Limb (tissue), 2 donors: ENCODE results near the gene HOXB6.

Source experiments
- DNase-seq, 2 donors: peaks; one replicate each; pipeline ENCODE4 v3.0.0-alpha.2; 2016; ENCODE audit errors: extremely low spot score in 2 of 2

HOXB6 gene

DNA sequence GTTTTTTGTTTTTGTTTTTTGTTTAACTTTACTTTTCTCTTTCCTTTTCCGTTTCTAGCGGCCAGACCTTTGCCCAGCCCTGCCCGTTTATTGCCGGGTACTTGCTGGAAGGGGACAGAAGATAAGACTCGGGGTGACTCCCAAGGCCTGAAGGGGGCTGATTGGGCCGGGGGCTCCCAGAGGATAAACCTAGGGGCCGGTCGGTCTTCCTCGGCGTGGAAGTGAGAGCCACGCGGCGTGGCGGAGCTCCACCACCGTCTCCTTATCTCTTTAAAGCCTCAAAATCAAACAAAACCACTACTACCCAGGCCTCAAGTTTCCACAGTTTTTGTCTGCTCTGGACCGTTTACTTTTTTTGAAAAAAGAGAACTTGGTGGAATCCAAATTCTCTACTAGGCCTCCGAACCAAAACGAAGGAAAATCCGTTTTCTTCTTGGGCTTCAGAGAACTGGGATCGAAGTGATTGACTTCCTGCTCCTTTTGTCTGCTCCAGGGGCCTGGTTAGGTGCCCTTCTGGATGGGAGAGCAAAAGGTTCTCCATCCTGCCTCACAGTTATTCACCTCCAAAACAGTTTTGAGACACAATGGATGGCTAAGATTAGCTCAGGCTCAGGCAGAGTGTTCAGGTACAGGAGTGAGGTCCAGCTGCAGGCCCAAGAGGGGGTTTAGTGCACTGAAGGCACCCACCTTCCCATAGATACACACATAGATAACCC lies 29.9 kb upstream of the HOXB6 start:
- DNase-seq: no peak

DNA sequence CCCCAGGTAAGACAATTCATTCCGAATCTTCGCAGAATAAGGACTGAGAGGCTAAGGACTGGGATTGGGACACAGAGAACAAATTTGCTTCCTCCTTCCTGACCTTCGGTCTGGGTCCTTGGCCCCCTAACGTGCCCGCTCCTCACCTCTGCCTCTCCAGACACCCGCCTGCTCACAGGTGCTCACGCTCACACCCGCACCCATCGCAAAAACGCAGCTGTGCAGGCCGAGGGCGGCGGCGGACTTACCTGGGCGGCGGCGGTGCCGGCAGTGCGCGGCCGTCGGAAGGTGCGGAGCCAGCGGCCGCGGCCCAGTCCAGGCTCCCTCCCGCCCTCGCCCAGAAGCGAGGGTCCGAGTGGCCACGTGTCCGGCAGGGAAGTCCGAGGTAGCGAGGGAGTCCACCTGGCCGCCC lies 28.5 kb upstream of the HOXB6 start:
- DNase-seq: peak in 1 of 2 donors; percentile 42

DNA sequence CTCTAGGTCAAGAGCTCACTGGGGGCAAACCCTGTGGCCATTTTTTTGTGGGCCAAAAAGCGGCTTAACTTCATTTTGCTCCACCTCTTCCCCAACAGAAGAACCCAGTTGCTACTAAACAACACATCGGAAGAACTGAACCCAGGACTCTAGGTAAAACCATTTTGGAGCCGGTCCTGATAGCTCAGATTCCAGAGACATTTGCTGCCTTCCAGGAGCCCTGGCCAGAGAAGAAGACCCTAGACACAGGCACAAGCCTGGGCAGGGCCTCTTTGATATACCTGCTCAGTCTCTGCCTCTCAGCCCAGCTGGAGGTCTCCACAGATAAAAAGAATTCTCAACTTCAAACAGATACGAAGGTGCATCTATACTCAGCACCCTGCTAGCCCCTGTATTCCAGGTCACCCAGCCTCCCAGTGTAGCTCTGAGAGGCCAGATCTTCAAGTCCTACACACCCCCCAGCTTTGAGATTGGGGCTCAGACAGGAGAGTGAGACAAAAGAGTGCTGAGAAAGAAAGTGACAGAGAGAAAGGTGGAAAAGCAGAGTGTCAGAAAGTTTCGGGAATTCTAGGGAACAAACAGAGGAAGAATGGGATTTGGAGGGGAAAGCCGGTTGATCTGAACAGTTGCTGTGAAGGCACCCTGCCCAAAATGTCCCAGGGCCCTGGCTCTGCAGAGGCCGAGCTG lies 27.9 kb upstream of the HOXB6 start:
- no peak for DNase-seq

DNA sequence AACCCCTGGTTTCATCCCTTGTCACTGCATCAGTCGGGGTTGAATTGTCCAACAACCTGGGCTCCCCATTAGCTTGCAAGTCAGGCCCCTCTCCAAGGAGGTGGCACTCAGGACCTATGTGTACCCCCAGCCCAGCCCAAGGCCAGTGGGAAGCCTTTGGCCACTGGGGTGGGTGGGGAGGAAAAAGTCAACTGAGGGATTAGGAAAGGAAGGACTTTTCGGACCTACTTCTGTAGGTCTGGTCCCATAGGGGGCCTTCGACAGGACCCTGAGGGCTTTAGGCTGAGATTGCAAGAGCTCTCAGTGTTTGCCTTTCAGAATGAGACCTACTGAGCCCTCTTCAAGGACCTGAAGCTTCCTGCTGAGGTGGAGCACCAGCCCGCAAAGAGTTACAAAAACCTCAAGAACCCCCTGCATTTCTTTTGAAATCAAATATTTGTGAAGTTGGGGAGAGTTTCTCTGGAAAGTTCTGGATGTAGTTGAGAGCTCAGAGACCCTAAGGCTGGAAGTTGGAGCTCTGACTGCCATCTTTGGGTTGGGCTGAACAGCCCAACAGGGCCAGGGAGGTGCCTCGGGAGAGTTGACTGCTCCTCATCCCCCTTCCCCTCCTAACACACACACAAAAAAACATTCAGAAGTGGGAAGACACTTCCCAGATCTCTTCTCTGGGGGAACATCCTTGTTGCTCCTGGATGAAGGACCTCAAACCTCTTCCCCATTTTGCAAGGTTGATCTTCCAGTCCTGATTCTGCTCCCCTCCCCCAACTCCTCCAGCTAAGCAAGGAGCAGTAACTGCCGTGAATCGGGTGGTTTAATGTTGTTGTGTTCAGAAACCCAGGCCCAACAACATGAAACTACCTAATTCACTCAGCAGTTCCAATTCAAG lies 27.1 kb upstream of the HOXB6 start:
- no peak for DNase-seq

DNA sequence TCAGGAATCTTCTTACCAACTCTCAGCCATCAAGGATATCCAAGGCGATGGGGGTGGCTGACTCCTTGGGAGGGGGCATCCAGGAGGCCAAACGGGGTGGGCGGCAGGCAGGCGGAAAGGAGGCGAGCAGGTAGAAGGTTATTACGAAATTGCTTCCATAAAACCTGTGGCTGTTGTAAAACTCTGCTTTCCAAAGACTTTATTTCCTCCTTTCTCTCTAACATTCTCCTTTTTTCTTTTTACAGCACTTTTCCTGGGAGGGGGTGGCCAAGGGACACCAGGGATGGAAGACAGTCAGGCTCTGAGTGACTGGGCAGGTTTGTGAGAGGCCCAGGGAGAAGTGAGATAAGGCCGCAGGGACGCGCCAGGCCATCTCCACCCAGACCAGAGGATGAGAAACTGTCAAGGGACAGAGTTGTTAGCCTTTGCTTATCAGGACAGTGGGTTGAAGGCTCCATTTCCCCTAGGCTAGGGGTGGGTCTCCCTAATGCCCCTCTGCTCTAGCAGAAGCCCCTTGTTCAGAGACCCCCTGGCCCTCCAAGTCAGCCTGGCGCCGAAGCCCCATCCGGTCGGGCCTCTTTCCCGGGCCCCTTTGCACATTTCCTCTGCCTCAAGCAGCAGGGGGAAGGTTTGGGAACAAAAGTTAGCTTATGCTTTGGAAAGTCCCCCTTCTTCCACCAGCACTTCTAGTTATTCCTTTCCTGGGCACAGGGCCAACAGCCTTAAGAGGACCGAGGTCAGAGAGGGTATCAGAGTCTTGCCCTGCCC lies 26.3 kb upstream of the HOXB6 start:
- peak in 1 of 2 donors; percentile 36 for DNase-seq

DNA sequence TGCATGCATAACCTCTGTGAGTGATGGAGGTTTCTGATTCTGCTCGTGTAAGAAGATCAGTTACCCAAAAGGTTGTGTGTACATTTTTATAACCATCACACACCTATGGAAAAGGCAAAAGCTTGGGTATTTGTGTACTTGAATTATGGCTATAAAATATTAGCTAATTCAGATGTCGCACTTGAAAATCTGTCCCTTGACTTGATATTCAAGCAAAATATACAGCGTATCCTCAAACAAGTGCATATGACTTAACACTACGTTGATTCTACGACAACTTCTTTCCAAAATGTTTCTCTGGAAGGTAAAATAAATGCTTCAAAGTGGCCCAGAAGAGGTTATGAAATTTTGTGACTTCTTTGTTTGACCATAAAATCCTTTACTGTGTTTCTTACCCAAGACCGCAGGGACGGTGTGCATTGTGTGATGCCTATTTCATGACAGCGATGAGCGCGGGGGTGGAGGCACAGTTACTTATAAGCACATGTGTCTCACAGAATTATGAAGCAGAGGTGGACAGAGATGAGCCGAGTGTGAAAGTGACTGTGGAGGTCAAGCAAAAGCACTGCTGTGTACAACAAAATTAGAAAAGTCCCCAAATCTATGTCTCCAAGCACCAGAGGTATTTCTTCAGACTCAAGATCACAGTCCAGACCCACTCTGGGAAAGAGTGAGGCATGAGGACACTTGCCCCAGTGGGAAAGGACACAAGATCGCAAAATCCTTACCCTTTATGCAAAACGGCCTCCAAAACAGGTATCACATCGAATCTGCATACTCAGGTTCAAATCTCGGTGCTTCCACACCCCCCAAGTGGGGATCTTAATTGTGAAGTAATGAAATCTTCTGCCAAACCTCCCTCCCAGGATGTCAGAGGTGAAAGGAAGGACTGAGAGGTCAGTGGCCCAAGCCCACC lies 25.5 kb upstream of the HOXB6 start:
- no peak for DNase-seq

DNA sequence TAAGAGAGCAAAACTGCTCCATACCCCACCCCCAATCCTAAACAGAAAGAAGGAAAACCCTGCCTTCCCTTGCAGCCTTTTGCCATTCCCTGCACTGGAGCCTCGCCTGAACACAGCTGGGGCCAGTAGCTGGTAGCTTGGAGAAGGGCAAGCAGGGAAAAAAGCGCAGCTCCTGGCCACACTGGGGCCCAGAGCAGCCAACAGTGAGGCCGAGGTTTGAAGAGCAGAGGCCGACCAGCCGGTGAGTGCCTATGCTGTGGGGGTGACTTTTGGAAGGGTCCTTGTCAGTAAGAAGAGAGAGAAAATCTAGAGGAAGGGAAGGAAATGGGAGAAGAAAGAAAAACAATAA lies 24.6 kb upstream of the HOXB6 start:
- DNase-seq: no peak

DNA sequence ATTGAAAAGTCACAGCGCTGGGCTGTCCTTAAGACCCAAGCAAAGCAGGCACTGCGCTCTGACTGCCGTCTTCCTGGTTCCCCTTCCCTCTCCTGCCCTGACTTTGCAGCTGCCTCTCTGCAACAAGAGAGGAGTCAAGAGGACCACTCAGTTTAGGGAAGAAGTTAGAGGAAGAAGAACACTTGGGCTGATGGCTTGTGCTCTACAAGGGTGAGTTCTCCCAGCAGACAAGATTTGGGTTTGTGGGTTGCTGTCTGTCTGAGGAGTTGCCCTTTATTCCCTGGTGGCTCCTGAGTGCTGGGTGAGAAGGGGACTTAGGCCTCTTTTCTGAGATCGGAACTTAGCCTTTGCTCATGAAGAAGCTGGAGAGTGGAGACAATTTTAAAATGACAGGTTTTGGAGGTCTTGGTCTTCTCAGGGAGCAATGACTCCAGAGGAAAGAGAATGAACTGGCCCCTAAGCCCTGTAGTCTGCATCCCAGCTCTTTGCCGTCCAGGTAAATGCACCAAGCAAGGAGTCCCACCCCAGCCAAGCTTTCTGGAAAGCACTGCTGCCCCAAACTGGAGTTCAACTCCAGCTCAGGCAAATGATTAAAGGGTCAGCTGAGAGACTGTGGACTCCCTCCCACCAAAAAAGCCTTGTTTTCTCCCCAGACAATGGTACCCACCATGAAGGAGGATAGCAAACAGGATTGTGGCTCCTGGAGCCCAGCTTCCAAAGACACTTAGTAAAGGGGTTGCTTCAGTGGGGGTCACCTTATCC lies 24.0 kb upstream of the HOXB6 start:
- no peak for DNase-seq

DNA sequence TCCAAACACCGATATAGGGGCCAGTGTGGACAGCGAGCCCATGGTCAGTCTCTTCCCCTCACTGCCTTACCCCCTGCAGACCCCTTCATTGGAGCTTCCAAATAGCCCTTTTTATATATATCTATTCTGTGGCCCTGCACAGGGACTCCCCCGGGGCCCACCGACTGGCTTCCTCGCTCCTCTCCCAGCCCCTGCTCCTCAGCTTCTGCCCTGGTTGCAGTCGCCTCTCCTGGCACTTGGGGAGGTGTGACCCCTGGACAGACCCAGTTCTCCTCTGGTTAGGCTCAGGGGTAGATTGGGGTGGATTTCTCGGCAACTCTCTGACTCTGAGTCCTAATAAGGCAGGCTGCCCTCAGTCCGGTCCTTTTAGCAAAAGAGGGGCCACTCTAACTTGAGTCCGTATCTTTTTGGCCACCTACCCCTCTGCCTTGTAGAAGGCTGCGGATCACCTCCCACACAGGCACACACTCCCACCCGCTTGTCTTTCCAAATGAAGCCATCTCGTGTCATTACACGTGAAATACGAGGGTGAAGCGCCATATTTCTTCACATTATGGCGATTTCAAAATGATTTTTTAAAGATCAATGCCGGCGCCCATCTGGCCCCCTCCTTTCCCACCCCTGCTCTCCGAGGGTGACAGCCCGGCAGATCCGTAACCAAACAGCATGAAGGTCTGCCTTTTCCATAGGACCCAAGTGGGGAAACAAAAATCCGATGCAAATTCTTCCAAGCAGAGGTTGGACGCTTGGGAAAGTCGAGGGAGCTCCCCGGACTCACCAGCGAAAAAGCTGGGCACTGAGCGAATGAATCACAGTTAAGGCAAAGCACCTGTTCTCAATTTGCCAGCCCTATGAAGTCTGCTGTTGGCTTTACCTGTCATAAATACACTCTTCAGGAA lies 23.1 kb upstream of the HOXB6 start:
- no peak for DNase-seq

DNA sequence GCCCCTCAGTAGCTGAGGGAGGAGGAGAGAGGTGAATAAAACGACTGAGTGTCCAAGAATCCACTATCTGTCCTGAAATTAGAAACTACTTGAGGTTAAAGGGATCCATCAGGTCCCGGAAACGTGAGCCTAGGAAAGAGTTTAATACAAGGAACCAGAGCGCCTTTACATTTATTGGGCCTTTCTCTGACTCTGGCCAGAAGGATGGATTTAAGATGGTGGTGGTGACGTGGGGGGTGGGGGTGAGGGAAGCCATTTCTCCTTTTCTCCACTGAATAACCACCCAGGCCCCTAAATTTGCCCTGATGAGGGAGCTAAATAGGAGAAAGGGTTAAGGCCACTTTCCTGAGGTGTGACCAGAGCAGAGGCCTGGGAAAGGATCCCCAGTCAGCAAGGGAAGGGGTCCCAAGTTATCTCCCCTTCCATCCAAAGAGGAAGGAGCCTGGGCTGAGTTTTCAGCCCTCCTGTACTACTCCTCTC lies 22.4 kb upstream of the HOXB6 start:
- no peak for DNase-seq

DNA sequence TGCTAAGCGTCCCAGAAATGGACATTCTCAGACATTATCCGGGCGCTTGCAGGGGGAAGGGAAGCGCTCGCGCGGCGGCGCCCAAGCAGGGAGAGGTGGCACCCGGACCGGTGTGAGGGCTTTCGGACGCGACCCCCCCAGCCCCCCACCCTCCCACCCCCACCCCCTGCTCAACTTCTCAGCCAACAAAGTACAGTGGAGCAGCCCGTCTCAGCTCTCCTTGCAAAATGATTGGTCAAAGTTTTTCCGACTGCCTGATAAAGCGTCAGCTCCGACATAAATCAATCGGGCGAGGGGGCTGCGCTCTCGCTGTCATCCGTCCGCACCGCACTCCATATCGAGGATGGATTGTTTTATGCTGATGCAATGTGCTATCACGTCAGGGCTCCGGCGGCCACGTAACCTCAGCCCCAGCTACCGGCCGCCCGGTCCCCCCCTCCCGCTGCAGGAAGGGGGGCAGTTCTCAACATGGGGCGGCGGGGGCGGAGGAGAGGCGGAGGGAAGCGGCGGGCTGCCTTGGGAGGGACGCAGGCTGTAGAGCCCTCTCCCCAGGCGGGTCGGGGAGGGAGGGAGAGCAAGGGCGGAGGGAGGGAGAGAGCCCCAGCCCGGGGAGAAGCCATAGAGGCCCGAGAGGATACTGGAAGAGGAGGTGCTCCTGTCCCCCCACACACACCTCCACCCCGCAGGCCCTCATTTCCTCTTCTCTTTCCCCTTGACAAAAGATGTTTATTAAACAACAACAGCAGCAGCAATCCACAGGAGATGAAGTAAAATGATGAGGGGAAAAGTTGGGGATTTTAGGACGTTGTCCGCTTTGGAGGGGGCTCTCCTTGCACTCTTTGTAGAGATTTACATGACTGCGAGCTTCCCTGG lies 21.7 kb upstream of the HOXB6 start, which contains the start of gene HOXB9:
Gene HOXB9 (minus strand): TSS at position 114 of the 873 bp plus-strand sequence. CDS start 89 bp downstream, at position 25.
- peak in 1 of 2 donors; percentile 84 for DNase-seq

DNA sequence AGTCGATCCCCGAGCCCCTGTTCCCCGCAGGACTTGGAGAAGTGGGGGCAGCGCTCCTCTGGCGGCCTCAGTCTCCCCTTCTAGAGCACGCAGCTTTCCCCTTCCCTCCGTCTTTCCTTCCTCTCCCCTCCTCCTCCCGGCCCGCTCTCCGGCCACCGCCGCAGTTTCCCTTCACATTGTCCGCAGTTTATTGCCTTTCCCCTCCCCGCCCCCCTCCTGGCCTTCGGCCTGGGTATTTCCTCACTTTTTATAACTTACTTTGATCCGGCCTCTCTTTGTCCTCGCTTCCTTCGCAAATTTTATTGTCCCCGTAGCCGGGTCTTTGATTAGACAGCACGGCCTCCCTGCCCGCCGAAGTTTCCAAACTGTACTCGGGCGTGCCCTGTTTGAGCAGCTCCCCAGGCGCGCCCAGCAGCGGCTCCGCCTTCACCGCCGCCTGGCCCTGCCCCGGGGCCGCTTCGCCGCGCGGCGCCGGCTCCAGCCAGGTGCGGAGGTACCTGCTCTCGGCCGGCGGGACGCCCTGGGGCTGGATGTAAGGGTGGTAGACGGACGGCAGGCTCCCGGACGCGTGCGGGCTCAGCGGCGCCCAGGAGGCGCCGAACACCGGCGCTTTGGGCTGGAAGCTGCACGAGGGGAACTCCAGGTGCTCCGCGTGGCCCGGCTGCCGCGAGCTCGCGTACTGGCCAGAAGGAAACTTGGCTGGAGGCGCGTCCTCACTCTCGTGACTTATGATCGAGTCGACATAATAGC lies 20.9 kb upstream of the HOXB6 start:
- DNase-seq: no peak

DNA sequence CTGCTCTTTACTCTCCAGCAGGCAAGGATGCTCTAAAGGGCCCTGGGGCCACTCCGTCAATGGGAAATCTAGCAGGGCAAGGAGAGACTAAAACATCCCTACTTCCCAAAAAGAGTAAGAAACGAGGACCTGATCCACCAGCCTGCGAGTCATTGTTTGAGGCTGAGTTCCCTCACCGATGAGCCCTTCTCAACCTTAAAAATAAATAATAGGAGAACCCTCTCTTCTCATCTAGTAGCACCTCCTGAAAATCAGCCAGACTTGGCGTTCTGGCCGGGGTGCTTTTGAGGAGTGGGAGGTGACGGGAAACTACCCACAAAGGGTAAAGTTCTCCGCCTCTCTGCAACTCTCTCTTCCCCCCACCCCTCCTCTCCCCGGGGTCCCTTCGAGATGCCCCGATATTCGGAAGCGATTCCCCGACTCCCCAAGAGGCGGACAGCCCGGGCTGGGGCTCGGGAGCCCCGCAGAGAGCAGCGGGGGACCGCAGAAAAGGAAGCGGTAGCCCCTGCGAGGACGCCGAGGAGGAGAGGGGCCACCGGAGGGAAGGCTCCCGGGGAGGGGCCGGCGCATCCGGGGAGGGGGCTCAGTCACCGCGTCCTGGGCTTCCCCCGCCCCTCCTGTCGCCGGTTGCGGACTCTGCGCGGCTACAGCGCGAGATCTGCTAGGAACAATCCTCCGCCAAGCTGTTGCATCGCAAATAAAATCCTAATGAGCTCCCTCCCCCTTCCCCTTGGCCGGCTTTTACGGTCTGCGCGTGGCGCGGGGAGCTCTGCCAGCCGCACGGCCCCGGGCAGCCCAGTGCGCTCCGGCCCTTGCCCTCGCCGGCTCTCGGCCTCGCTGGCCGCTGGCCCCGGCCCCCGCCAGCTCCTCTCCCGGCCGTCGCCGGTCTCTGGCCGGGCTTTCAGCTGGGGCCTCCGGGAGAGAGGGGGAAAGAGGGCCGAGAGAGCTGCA lies 20.0 kb upstream of the HOXB6 start:
- peak in 1 of 2 donors; percentile 70 for DNase-seq

DNA sequence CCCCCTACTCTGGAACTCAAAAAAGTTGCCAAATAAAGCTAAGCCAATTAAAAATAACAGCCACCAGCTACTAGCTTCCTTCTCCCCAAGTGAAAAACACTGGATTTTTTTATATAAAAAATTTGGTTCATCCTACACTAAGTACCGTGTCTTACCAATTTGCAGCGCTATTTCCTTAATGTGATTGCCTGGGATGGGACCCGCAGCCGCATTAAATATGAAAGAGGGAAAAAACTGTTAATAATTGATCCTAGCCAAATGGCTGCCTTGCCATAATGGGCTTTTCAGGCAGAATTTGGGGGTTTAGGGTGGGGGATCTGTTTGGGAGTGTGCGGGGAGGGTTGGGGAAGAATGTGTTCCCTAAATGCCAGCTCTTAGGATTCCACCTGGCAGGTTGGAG lies 19.3 kb upstream of the HOXB6 start:
- no peak for DNase-seq

DNA sequence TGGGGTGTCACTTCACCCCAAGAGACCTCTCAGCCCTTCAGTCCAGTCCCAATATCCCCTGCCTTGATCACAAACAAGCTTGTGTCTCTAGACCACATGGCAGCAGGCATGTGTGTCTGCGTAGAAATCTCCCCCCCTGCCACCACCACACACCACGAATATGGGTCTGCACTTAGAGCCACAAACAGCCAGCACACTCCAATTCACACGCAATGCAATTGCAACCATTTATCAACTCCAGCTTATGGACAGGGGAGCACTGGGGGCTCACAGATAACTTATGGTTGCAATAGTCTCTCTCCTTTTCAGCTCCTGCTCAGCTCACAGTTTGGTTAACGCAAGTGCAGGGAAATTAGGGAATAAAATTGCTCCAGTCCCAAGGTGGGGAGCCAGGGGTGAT lies 18.8 kb upstream of the HOXB6 start:
- peak in 1 of 2 donors; percentile 49 for DNase-seq

DNA sequence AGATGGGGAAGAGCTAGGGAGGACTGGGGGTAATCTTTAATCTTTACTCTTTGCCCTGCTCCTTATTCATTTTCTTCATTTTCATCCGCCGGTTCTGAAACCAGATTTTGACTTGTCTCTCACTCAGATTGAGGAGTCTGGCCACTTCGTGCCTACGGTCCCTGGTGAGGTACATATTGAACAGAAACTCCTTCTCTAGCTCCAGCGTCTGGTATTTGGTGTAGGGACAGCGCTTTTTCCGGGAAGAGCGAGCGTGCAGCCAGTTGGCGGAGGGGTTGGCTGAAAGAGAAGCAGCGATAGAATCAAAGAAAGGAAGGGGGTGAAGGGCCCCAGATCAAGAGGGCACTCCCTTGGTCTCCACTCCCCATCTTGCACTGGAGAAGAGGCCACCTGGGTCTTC lies 18.1 kb upstream of the HOXB6 start:
- no peak for DNase-seq
